HG02623 (cell line): ENCODE results near the gene TCAF1.

Source experiments
- ATAC-seq: cut with Tn5 transposase; IDR thresholded peaks from one replicate; pipeline ENCODE4 v1.9.1; 2021; ENCODE audit warnings: moderate library complexity; ENCODE audit not compliant: unreplicated experiment

Gene TCAF1

GRCh38 chr7:143901668-143902331, at the start of gene TCAF1:
Gene TCAF1, minus strand, starts transcription at chr7:143902176. Its CDS starts 25,568 bp downstream, at chr7:143876608.
- ATAC-seq, result peak; percentile 92

GRCh38 chr7:143948733-143949132, 46.8 kb upstream of the TCAF1 start:
- ATAC-seq, result no peak

- ATAC-seq, result no peak
Observed at GRCh38 chr7:143947111-143947510, 45.1 kb upstream of the TCAF1 start.

- no peak for ATAC-seq
Observed at GRCh38 chr7:143945423-143945822, 43.4 kb upstream of the TCAF1 start.

GRCh38 chr7:143938379-143939243, 36.6 kb upstream of the TCAF1 start:
- no peak for ATAC-seq

GRCh38 chr7:143936087-143937009, 34.4 kb upstream of the TCAF1 start:
- ATAC-seq, result no peak

GRCh38 chr7:143934526-143935325, 32.8 kb upstream of the TCAF1 start, which contains the start of gene OR2F2:
Gene OR2F2, plus strand, starts transcription at chr7:143935233. Its CDS starts 0 bp downstream, at chr7:143935233.
- ATAC-seq, result no peak

GRCh38 chr7:143931739-143932138, 29.8 kb upstream of the TCAF1 start:
- ATAC-seq, result no peak

- ATAC-seq, result no peak
Observed at GRCh38 chr7:143929224-143929920, 27.4 kb upstream of the TCAF1 start.

- ATAC-seq, result no peak
Observed at GRCh38 chr7:143924851-143925250, 22.9 kb upstream of the TCAF1 start.

- no peak for ATAC-seq
Observed at GRCh38 chr7:143914938-143915652, 13.1 kb upstream of the TCAF1 start.

GRCh38 chr7:143913945-143914615, 12.1 kb upstream of the TCAF1 start:
- ATAC-seq, result no peak

GRCh38 chr7:143910473-143911248, 8.7 kb upstream of the TCAF1 start:
- no peak for ATAC-seq

- ATAC-seq, result no peak
Observed at GRCh38 chr7:143909863-143910262, 7.9 kb upstream of the TCAF1 start.

GRCh38 chr7:143908120-143908519, 6.1 kb upstream of the TCAF1 start:
- ATAC-seq, result no peak

- no peak for ATAC-seq
Observed at GRCh38 chr7:143906895-143907294, 4.9 kb upstream of the TCAF1 start.

- no peak for ATAC-seq
Observed at GRCh38 chr7:143906151-143906550, 4.2 kb upstream of the TCAF1 start.

GRCh38 chr7:143905509-143905908, 3.5 kb upstream of the TCAF1 start:
- ATAC-seq, result no peak
